HG03558 (cell line): ENCODE measurements around the gene CDC42EP3.

Source experiments
- ATAC-seq: cut with Tn5 transposase; IDR thresholded peaks from one replicate; pipeline ENCODE4 v1.9.1; 2021; ENCODE audit warnings: moderate number of reproducible peaks; ENCODE audit not compliant: unreplicated experiment; ENCODE audit errors: extremely low read depth

The CDC42EP3 gene

GRCh38 chr2:37593024-37593423 lies 78.4 kb downstream of the CDC42EP3 start:
- no peak for ATAC-seq
